ENCODE measurements around the gene PKP3.

PKP3 gene

DNA sequence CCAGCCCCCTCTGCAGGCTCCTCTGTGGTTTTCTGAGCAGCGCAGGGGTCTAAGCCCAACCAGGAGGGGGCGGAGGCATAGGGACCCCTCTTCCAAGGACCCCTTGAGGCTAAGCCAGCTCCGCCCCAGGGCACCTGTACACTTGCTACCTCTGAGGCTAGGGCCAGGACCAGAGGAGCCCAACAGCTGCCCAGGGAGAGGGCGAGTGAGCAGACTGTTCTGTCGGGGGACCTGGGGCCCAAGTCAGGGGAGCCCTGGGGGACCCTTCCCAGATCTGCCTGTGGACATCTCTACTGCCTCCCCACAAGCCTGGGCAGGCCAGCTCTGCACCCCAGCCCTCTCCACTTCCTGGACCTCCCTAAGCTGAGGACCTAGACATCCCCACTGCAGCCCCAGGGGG, 23.0 kb upstream of the PKP3 start:
- Histone ChIP-seq H3K27ac (peak overlapping the region; percentile 79), H3K4me3 (ENCODE audit: low read depth, low read length) (peak overlapping the region; percentile 88), H3K9me3 (ENCODE audit: severe bottlenecking) (no peaks in the 10 kb centered on the region), H3K36me3 (peaks cover 38% of the 10 kb centered on the region), H3K27me3 (ENCODE audit: insufficient read depth, low read depth, severe bottlenecking) (no peaks in the 10 kb centered on the region)
- TF ChIP-seq, protein P1, sequence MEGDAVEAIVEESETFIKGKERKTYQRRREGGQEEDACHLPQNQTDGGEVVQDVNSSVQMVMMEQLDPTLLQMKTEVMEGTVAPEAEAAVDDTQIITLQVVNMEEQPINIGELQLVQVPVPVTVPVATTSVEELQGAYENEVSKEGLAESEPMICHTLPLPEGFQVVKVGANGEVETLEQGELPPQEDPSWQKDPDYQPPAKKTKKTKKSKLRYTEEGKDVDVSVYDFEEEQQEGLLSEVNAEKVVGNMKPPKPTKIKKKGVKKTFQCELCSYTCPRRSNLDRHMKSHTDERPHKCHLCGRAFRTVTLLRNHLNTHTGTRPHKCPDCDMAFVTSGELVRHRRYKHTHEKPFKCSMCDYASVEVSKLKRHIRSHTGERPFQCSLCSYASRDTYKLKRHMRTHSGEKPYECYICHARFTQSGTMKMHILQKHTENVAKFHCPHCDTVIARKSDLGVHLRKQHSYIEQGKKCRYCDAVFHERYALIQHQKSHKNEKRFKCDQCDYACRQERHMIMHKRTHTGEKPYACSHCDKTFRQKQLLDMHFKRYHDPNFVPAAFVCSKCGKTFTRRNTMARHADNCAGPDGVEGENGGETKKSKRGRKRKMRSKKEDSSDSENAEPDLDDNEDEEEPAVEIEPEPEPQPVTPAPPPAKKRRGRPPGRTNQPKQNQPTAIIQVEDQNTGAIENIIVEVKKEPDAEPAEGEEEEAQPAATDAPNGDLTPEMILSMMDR (IDR thresholded peaks at IDR 0.05; ENCODE audit: low read depth, low read length), result no peak
- no peak for DNase-seq

DNA sequence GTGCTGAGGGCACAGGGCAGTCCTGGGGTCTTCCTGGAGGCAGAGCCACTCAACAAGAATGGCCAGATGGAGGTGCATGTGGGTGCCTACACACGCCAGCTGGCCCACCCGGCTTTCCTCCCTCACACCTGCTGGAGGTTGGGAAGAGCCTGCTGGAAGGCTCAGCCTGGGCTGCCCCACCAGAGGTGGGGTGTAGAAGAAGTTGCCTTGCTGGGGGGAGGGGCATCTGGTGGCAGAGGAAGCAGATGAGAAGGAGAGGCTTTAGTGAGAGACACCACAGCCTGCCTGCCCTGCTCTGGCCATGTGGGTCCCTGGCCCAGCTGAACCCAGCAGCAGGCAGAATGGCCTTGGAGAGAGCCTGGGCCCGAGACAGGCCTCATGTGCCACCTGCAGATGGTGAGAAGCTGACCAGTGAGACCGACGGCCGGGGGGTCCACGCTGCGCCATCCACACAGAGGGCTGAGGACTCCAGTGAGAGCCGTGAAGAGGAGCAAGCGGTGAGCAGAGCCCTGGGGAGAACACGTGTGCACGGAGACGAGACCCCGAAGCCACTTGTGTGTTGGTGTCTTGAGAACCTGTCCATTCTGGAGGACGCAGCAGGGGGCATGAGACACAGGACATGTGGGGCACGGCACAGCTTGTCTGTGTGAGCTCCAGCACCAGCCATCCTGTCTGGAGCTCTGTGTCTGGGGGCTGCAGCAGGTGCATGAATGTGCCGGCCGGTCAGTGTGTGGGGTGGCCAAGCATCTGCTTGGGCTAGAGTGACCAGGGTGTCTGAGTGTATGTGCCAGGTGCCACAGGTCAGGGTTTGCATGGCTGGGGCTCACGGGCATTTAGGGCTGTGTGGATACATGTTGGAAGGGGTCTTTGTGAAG, 22.1 kb upstream of the PKP3 start:
- TF ChIP-seq, protein P1 (IDR thresholded peaks at IDR 0.05; ENCODE audit: low read depth, low read length), result 0 out of 2 replicates have a peak, but pooled peaks have one; percentile 4
- H3K27me3 ChIP-seq (ENCODE audit: insufficient read depth, low read depth, severe bottlenecking), result no peaks in the 10 kb centered on the region
- peak overlapping the region; percentile 79 for H3K27ac ChIP-seq
- peak; percentile 90 for DNase-seq
- H3K36me3 ChIP-seq, result peaks cover 39% of the 10 kb centered on the region
- H3K4me3 ChIP-seq (ENCODE audit: low read depth, low read length), result no peak overlapping the region
- no peaks in the 10 kb centered on the region for H3K9me3 ChIP-seq (ENCODE audit: severe bottlenecking)

DNA sequence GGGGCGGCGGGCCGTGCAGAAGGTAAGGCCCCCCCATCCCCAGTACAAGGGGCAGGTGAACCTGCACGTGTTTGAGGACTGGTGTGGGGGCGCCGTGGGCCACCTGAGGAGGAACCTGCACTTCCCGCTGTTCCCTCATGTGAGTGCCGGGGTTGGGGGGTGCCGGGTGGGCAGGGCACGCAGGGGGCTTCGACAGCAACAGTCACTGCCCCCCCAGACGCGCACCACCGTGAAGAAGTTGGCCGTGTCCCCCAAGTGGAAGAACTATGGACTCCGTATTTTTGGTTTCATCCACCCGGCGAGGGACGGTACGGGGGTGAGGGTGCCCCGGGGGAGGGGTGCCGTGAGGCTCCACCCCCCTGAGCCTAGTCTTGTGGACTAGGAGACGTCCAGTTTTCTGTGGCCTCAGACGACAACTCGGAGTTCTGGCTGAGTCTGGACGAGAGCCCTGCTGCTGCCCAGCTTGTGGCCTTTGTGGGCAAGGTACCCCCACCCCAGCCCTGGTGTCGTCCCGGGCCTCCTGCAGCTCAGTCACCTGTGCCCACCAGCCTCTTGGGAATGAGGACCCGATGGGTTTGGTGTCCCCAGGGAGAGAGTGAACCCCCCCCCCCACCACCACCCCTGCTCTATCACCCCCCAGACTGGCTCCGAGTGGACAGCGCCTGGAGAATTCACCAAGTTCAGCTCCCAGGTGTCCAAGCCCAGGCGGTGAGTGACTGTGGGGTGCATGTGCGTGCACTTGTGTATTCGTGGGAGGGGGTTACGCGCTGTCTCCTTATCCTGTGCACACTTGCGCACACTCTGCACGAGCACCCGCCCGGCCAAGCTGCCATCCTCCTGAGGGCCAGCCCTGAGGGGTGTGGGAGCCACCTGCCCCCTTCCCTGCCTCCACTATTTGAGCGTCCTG, 20.9 kb upstream of the PKP3 start:
- TF ChIP-seq, protein P1 (IDR thresholded peaks at IDR 0.05; ENCODE audit: low read depth, low read length), result no peak
- Histone ChIP-seq H3K27ac (no peak overlapping the region), H3K9me3 (ENCODE audit: severe bottlenecking) (no peaks in the 10 kb centered on the region), H3K36me3 (peaks cover 50% of the 10 kb centered on the region), H3K4me3 (ENCODE audit: low read depth, low read length) (no peak overlapping the region), H3K27me3 (ENCODE audit: insufficient read depth, low read depth, severe bottlenecking) (no peaks in the 10 kb centered on the region)
- no peak for DNase-seq

DNA sequence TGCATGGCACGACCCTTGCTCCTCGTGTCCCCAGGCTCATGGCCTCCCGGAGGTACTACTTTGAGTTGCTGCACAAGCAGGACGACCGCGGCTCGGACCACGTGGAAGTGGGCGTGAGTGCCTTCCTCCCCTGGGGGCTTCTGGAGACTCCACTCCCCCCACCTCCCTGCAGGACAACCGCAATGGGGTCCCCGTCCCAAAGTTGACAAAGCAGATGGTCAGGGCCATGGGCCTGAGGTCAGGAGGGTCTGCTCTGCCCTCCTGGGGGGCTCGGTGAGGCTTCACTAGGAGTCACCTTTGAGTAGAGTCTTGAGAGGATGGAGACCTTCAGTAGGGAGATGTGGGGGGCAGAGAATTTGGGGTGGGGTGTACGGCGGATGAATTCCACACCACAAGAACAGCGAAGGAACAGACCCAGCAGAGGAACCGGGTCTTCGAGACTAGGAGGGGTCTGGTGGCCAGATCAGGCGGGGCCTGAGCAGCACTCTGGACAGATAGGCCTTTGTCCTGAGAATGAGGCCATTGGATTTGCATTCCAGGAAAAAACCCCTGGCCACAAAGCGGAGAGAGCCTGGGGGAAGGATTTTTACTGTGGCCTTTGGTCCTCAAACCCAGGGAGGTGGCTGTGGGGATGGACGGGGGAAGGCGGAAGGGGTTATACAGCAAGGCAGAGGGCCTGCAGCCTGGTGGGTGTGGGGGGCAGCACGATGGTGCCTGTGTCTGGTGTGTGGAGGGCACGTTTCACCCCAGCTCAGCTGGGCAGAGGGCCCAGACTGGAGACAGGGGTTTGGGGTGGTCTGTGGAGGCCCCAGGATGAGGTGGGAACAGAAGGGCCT, 20.1 kb upstream of the PKP3 start:
- H3K9me3 ChIP-seq (ENCODE audit: severe bottlenecking), result no peaks in the 10 kb centered on the region
- TF ChIP-seq, protein P1 (IDR thresholded peaks at IDR 0.05; ENCODE audit: low read depth, low read length), result no peak
- no peak overlapping the region for H3K27ac ChIP-seq
- H3K4me3 ChIP-seq (ENCODE audit: low read depth, low read length), result no peak overlapping the region
- no peak for DNase-seq
- H3K27me3 ChIP-seq (ENCODE audit: insufficient read depth, low read depth, severe bottlenecking), result no peaks in the 10 kb centered on the region
- H3K36me3 ChIP-seq, result peaks cover 56% of the 10 kb centered on the region

All from WERI-Rb-1 (cell line).